H9 (cell line): ENCODE results near the gene ASPA. TPM values are rescaled to one million over a fixed set of nuclear protein-coding genes. Genes with fewer than 3 reads are reported as not detected.
A peak's percentile ranks its signal among the peaks of the same experiment; 100 is the strongest.

Source experiments
- DNase-seq: peaks from one replicate; pipeline ENCODE4 v3.0.0-alpha.2; 2017
- H2AFZ ChIP-seq: one replicate; pipeline ENCODE4 v1.6.1; 2013; ENCODE audit warnings: mild to moderate bottlenecking, low read length, control low read depth, moderate library complexity
- H2AK5ac ChIP-seq: 2 replicates; pipeline ENCODE4 v1.6.1; 2013; ENCODE audit warnings: low read length, control low read depth, mixed read lengths; ENCODE audit not compliant: insufficient read length
- H2BK120ac ChIP-seq: one replicate; pipeline ENCODE4 v1.6.1; 2013; ENCODE audit warnings: low read depth, mild to moderate bottlenecking, low read length, control low read depth, inconsistent platforms; ENCODE audit not compliant: poor library complexity, severe bottlenecking
- H2BK12ac ChIP-seq: 2 replicates; pipeline ENCODE4 v1.6.1; 2013; ENCODE audit warnings: low read length, control low read depth, mixed read lengths, low read depth; ENCODE audit not compliant: insufficient read length
- H2BK15ac ChIP-seq: 2 replicates; pipeline ENCODE4 v1.6.1; 2013; ENCODE audit warnings: low read depth, low read length, control low read depth
- H2BK20ac ChIP-seq: one replicate; pipeline ENCODE4 v1.6.1; 2013; ENCODE audit warnings: low read depth, mild to moderate bottlenecking, low read length, control low read depth, inconsistent platforms; ENCODE audit not compliant: poor library complexity, severe bottlenecking
- H2BK5ac ChIP-seq: 2 replicates; pipeline ENCODE4 v1.6.1; 2013; ENCODE audit warnings: low read length, control low read depth, mixed read lengths; ENCODE audit not compliant: insufficient read length
- H3K14ac ChIP-seq: 2 replicates; pipeline ENCODE4 v1.6.1; 2013; ENCODE audit warnings: low read length, control low read depth; ENCODE audit not compliant: insufficient read depth
- H3K18ac ChIP-seq: 2 replicates; pipeline ENCODE4 v1.6.1; 2013; ENCODE audit warnings: low read depth, mild to moderate bottlenecking, mixed read lengths, low read length, control low read depth; ENCODE audit not compliant: insufficient read length
- H3K23ac ChIP-seq: 2 replicates; pipeline ENCODE4 v1.6.1; 2013; ENCODE audit warnings: low read length, control low read depth, mixed read lengths, low read depth; ENCODE audit not compliant: insufficient read length
- H3K23me2 ChIP-seq: 2 replicates; pipeline ENCODE4 v1.6.1; 2013; ENCODE audit warnings: low read depth, mild to moderate bottlenecking, mixed read lengths, low read length, control low read depth; ENCODE audit not compliant: insufficient read length, poor library complexity, severe bottlenecking
- H3K27ac ChIP-seq: 2 replicates; pipeline ENCODE4 v1.5.1; 2013; ENCODE audit warnings: low read length, control low read depth, mixed read lengths, low read depth; ENCODE audit not compliant: insufficient read length
- H3K27me3 ChIP-seq: 2 replicates; pipeline ENCODE4 v1.6.1; 2013; ENCODE audit warnings: low read length, control low read depth, inconsistent platforms; ENCODE audit not compliant: insufficient read depth
- H3K4ac ChIP-seq: 2 replicates; pipeline ENCODE4 v1.6.1; 2013; ENCODE audit warnings: low read depth, mild to moderate bottlenecking, control low read depth, inconsistent platforms, low read length, moderate library complexity
- H3K4me1 ChIP-seq: 2 replicates; pipeline ENCODE4 v1.6.1; 2013; ENCODE audit warnings: low read length, control low read depth, inconsistent platforms; ENCODE audit not compliant: insufficient read depth
- H3K4me2 ChIP-seq: 2 replicates; pipeline ENCODE4 v1.6.1; 2013; ENCODE audit warnings: low read length, control low read depth, mixed read lengths; ENCODE audit not compliant: insufficient read length, insufficient read depth
- H3K56ac ChIP-seq: 2 replicates; pipeline ENCODE4 v1.6.1; 2013; ENCODE audit warnings: low read depth, mild to moderate bottlenecking, mixed read lengths, low read length, control low read depth; ENCODE audit not compliant: insufficient read length
- H3K79me1 ChIP-seq: 2 replicates; pipeline ENCODE4 v1.6.1; 2013; ENCODE audit warnings: low read depth, mild to moderate bottlenecking, moderate library complexity, low read length, control low read depth, inconsistent platforms; ENCODE audit not compliant: insufficient read depth, poor library complexity, severe bottlenecking
- H3K79me2 ChIP-seq: 2 replicates; pipeline ENCODE4 v1.6.1; 2013; ENCODE audit warnings: low read length, control low read depth, inconsistent platforms; ENCODE audit not compliant: insufficient read depth
- H3K9ac ChIP-seq: 2 replicates; pipeline ENCODE4 v1.6.1; 2013; ENCODE audit warnings: low read length, control low read depth, mixed read lengths; ENCODE audit not compliant: insufficient read length; ENCODE audit errors: extremely low read depth
- H3K9me3 ChIP-seq: one replicate; pipeline ENCODE4 v1.6.1; 2013; ENCODE audit warnings: low read depth, low read length, inconsistent platforms; ENCODE audit not compliant: control insufficient read depth
- H3T11ph ChIP-seq: one replicate; pipeline ENCODE4 v1.6.1; 2013; ENCODE audit warnings: mild to moderate bottlenecking, low read length, control low read depth, inconsistent platforms
- H4K20me1 ChIP-seq: one replicate; pipeline ENCODE4 v1.6.1; 2013; ENCODE audit not compliant: control insufficient read depth, insufficient read length, insufficient read depth
- H4K5ac ChIP-seq: 2 replicates; pipeline ENCODE4 v1.6.1; 2013; ENCODE audit warnings: low read depth, mild to moderate bottlenecking, mixed read lengths, low read length, control low read depth; ENCODE audit not compliant: insufficient read length
- H4K8ac ChIP-seq: replicated peaks from 2 replicates; pipeline ENCODE4 v1.6.1; 2013; ENCODE audit warnings: low read length, control low read depth, mixed read lengths, low read depth; ENCODE audit not compliant: insufficient read length
- H4K91ac ChIP-seq: 2 replicates; pipeline ENCODE4 v1.6.1; 2013; ENCODE audit warnings: low read depth, mild to moderate bottlenecking, moderate library complexity, mixed read lengths, low read length, control low read depth; ENCODE audit not compliant: insufficient read length
- H3K27ac Mint-ChIP-seq, 3 experiments: 2 replicates in 2 of 3; 3 replicates in 1 of 3; pipeline ENCODE4 v1.8.0; 2020 to 2021; ENCODE audit warnings: mixed read lengths in 3 of 3, mild to moderate bottlenecking in 1 of 3, moderate library complexity in 1 of 3
- H3K27me3 Mint-ChIP-seq: 2 replicates; pipeline ENCODE4 v1.8.0; 2021; ENCODE audit warnings: low read depth, mild to moderate bottlenecking, moderate library complexity, mixed read lengths
- H3K36me3 Mint-ChIP-seq, 3 experiments: 2 replicates in 2 of 3; 3 replicates in 1 of 3; pipeline ENCODE4 v1.8.0; 2020 to 2021; ENCODE audit warnings: low read depth in 3 of 3, mixed read lengths in 3 of 3; ENCODE audit not compliant: insufficient read depth in 1 of 3
- H3K4me1 Mint-ChIP-seq, 2 experiments: 2 replicates each; pipeline ENCODE4 v1.8.0; 2020; ENCODE audit warnings: mixed read lengths in 2 of 2
- H3K4me3 Mint-ChIP-seq, 2 experiments: 2 replicates in 1 of 2; 3 replicates in 1 of 2; pipeline ENCODE4 v1.8.0; 2020 to 2021; ENCODE audit warnings: mild to moderate bottlenecking in 2 of 2, mixed read lengths in 2 of 2, moderate library complexity in 1 of 2
- H3K9me3 Mint-ChIP-seq, 2 experiments: 2 replicates in 1 of 2; 3 replicates in 1 of 2; pipeline ENCODE4 v1.8.0; 2020; ENCODE audit warnings: mild to moderate bottlenecking in 2 of 2, mixed read lengths in 2 of 2, moderate library complexity in 1 of 2
- CTCF ChIP-seq: fragments of 200-600 bp; sonication (generic); conservative IDR thresholded peaks from 3 replicates; pipeline ENCODE4 v1.8.0; 2021; ENCODE audit warnings: antibody characterized with exemption, mild to moderate bottlenecking
- WGBS: extraction: QIAGEN DNeasy Blood & Tissue Kit; methylation state at CpG from one replicate; pipeline ENCODE4 v1.1.7; 2013; ENCODE audit warnings: missing lambda C conversion rate, low lambda C conversion rate, mixed read lengths; ENCODE audit not compliant: insufficient read length; ENCODE audit errors: extremely low coverage; 5-methylcytosine and 5-hydroxymethylcytosine counted together
- total RNA-seq: library from RNA; stranded (reverse); gene quantifications from 2 replicates; pipeline ENCODE4 v1.2.1, GENCODE V29; 2021

Gene ASPA
- total RNA-seq, 1 experiment from 2014 or later, result not detected

GRCh38 chr17:3528880-3529511 lies 53.2 kb downstream of the ASPA start:
- Histone ChIP-seq H3K18ac (no peak overlapping the region), H3K27ac (no peak overlapping the region), H3K27me3 (no peaks in the 10 kb centered on the region), H3K14ac (no peak overlapping the region; the same call in 1 of the 2 replicates), H3K79me2 (no peaks in the 10 kb centered on the region), H3K23me2 (no peaks in the 10 kb centered on the region), H2AK5ac (no peak overlapping the region), H4K5ac (no peak overlapping the region), H2BK12ac (no peak overlapping the region), H3K9me3 (no peaks in the 10 kb centered on the region), H3T11ph (no peak overlapping the region), H2BK20ac (no peak overlapping the region), H2AFZ (no peak overlapping the region), H3K9ac (no peak overlapping the region), H4K20me1 (no peaks in the 10 kb centered on the region), H3K4me1 (no peaks in the 10 kb centered on the region), H3K23ac (no peak overlapping the region), H4K8ac (no peak overlapping the region), H3K56ac (no peak overlapping the region), H2BK15ac (no peak overlapping the region), H3K4ac (no peak overlapping the region), H2BK5ac (no peak overlapping the region), H3K4me2 (no peak overlapping the region), H4K91ac (no peak overlapping the region), H3K79me1 (no peaks in the 10 kb centered on the region), H2BK120ac (no peak overlapping the region)
- peak overlapping the region in 1 of 3 experiments; percentile 44; a peak in 2 of 7 replicates for H3K27ac Mint-ChIP-seq
- peak; percentile 51 for DNase-seq
- peaks cover under 1% of the 10 kb centered on the region for H3K27me3 Mint-ChIP-seq
- peaks cover 10 to 25% of the 10 kb centered on the region in 2 experiments for H3K4me1 Mint-ChIP-seq
- H3K36me3 Mint-ChIP-seq, result no peaks in the 10 kb centered on the region
- no peak overlapping the region for H3K4me3 Mint-ChIP-seq
- no peaks in the 10 kb centered on the region for H3K9me3 Mint-ChIP-seq
- WGBS, result no CpG with 5 or more reads among the region's 11 CpGs
- TF ChIP-seq CTCF, result no peak
